Measurements from ENCODE around the gene FLAD1. TPM values are rescaled to one million over a fixed set of nuclear protein-coding genes. Genes with fewer than 3 reads are reported as not detected.
"Not testable (repeated sequence)": the region's sequence is repeated elsewhere in the genome, so short reads cannot be mapped to it uniquely, and the experiment has no call there.

The FLAD1 gene
- total and polyA plus RNA-seq, 2 of the 8 experiments (the other 6 are each of a cell fraction or from before 2014, with no cell fraction given) = 104 to 143 TPM

- not testable (repeated sequence) for H4K5ac ChIP-seq (ENCODE audit: insufficient read length, low read depth, low read length); H3K23ac ChIP-seq (ENCODE audit: insufficient read length); H3K4me3 ChIP-seq (ENCODE audit: extremely low read depth in 1 of 4, insufficient read depth in 2 of 4, low read depth in 3 of 4, low read length in 4 of 4); H2BK120ac ChIP-seq (replicated peaks; ENCODE audit: low read depth, low read length); H2AFZ ChIP-seq (ENCODE audit: low read length); H4K20me1 ChIP-seq (replicated peaks in 1 of 2; ENCODE audit: control insufficient read depth in 1 of 2, insufficient read depth in 2 of 2, low read length in 2 of 2); H3K9me3 ChIP-seq (ENCODE audit: insufficient read depth in 2 of 2, low read depth in 1 of 2, low read length in 1 of 2); H3K36me3 ChIP-seq (ENCODE audit: control insufficient read depth in 2 of 4, insufficient read depth in 4 of 4, low read length in 3 of 4); H4K91ac ChIP-seq (replicated peaks; ENCODE audit: insufficient read length, low read length); H2BK5ac ChIP-seq (ENCODE audit: low read depth, low read length); H4K8ac ChIP-seq (ENCODE audit: extremely low read depth, insufficient read depth, low read length); H3K23me2 ChIP-seq (ENCODE audit: low read depth, low read length); H3K14ac ChIP-seq (ENCODE audit: insufficient read length); H3K4me2 ChIP-seq (ENCODE audit: insufficient read depth in 1 of 2, low read depth in 2 of 2, low read length in 2 of 2); H2AK5ac ChIP-seq (ENCODE audit: low read depth, low read length); H3K9ac ChIP-seq (replicated peaks in 1 of 4; ENCODE audit: extremely low read depth in 1 of 4, low read depth in 3 of 4, low read length in 3 of 4); H2BK12ac ChIP-seq (ENCODE audit: low read depth, low read length); H3K79me1 ChIP-seq (ENCODE audit: low read depth, low read length); H3K56ac ChIP-seq (replicated peaks; ENCODE audit: insufficient read length, low read depth, low read length); DNase-seq (ENCODE audit: low read depth in 1 of 2, low spot score in 2 of 2); H2BK15ac ChIP-seq (ENCODE audit: low read length); H3K79me2 ChIP-seq (ENCODE audit: control insufficient read depth in 1 of 2, insufficient read depth in 2 of 2, low read length in 2 of 2); H3K27ac ChIP-seq (ENCODE audit: low read depth, low read length); H2BK20ac ChIP-seq (ENCODE audit: low read length); FAIRE-seq; H3K27me3 ChIP-seq (replicated peaks in 1 of 4; ENCODE audit: control insufficient read depth in 3 of 4, extremely low read depth in 1 of 4, insufficient read depth in 3 of 4, low read length in 3 of 4); H3K4me1 ChIP-seq (replicated peaks in 1 of 4; ENCODE audit: control insufficient read depth in 3 of 4, insufficient read depth in 4 of 4, low read length in 3 of 4); H3K18ac ChIP-seq (ENCODE audit: extremely low read depth, low read length); H3K4ac ChIP-seq (replicated peaks; ENCODE audit: insufficient read length, low read depth, low read length)
- POLR2A ChIA-PET (ENCODE audit: partially characterized antibody) = interaction anchor here (0.6 to 42.8 kb wide), 10 partner anchors 13 to 126 kb away, joined by 3 to 702 read pairs (median 4); partner anchors contain the start of genes CKS1B, FLAD1, PBXIP1 and PMVK
- CTCF ChIA-PET (ENCODE audit: partially characterized antibody) = interaction anchor here (0.6 to 14.0 kb wide), 20 partner anchors 9 to 143 kb away, joined by 3 to 334 read pairs (median 4); partner anchors contain the start of genes CKS1B, EFNA4, FLAD1 and PBXIP1
- WGBS, 2 experiments (ENCODE audit: extremely low coverage in 1 of 2, insufficient coverage in 1 of 2, insufficient read length in 1 of 2, insufficient replicate concordance in 2 of 2, low coverage in 1 of 2, low lambda C conversion rate in 2 of 2, missing lambda C conversion rate in 1 of 2) = 67% methylated on average over 10 of the region's 13 CpGs; no CpG with 5 or more reads in 1 of the 2 experiments
- TF ChIP-seq CTCF (IDR thresholded peaks at IDR 0.05; ENCODE audit: control extremely low read depth in 1 of 3, insufficient read depth in 1 of 3, low read depth in 1 of 3, low read length in 3 of 3) = peak in 2 of 3 experiments; percentile 41 to 43; a peak in 3 of 4 replicates
- peak in 1 of 2 experiments; percentile 20; a peak in 1 of 4 replicates for TF ChIP-seq RAD21 (IDR thresholded peaks at IDR 0.05 in 1 of 2, conservative IDR thresholded peaks at IDR 0.05 in 1 of 2; ENCODE audit: low read depth in 2 of 2, low read length in 2 of 2)
Observed at GRCh38 chr1:154995301-154995983, 12.3 kb downstream of the FLAD1 start.

Data from H1 (cell line).